ENCODE measurements around the gene TMEM232.

DNA sequence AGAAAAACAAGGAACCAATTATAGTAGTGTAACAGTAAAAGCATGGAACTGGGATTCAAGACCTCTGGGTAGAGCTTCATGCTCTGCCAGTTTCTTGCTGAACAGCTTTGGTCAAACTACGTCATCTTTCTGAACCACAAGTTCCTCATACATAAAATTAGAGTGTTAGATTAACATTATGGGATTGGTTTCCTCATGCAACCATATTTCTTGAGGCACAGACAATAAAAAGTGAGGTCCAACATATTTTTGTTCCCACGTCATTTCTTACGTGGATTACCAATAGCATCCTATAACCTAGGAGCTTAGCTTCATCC, 354.8 kb downstream of the TMEM232 start:
- TF ChIP-seq POLR2A (IDR thresholded peaks at IDR 0.05) = no peak
- TF ChIP-seq, protein P1, sequence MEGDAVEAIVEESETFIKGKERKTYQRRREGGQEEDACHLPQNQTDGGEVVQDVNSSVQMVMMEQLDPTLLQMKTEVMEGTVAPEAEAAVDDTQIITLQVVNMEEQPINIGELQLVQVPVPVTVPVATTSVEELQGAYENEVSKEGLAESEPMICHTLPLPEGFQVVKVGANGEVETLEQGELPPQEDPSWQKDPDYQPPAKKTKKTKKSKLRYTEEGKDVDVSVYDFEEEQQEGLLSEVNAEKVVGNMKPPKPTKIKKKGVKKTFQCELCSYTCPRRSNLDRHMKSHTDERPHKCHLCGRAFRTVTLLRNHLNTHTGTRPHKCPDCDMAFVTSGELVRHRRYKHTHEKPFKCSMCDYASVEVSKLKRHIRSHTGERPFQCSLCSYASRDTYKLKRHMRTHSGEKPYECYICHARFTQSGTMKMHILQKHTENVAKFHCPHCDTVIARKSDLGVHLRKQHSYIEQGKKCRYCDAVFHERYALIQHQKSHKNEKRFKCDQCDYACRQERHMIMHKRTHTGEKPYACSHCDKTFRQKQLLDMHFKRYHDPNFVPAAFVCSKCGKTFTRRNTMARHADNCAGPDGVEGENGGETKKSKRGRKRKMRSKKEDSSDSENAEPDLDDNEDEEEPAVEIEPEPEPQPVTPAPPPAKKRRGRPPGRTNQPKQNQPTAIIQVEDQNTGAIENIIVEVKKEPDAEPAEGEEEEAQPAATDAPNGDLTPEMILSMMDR (IDR thresholded peaks at IDR 0.05) = no peak

Data from lower leg skin (tissue), 3 donors.